ENCODE data around the gene ZMIZ1.

ZMIZ1 gene

GRCh38 chr10:79355420-79356017 is 286.8 kb downstream of the ZMIZ1 start:
- no peak overlapping the region for H3K23ac ChIP-seq (ENCODE audit: low read length)
- no peak overlapping the region for H4K8ac ChIP-seq (ENCODE audit: low read depth, low read length)
- peaks cover 35 to 40% of the 10 kb centered on the region in 2 experiments for H3K36me3 ChIP-seq (ENCODE audit: control insufficient read depth in 1 of 2, insufficient read depth in 2 of 2, low read length in 2 of 2)
- H3K79me2 ChIP-seq (ENCODE audit: control insufficient read depth, insufficient read depth, low read length, poor library complexity), result no peaks in the 10 kb centered on the region
- no peaks in the 10 kb centered on the region for H3K79me1 ChIP-seq (ENCODE audit: low read length)
- no peaks in the 10 kb centered on the region for H3K27me3 ChIP-seq (ENCODE audit: insufficient read depth, low read length)
- no peak overlapping the region for H3K18ac ChIP-seq (ENCODE audit: low read length)
- H3K9ac ChIP-seq (ENCODE audit: low read length), result no peak overlapping the region
- H3K4me2 ChIP-seq (ENCODE audit: low read length), result no peak overlapping the region
- no peak overlapping the region for H3K27ac ChIP-seq (ENCODE audit: low read depth, low read length)
- H2BK12ac ChIP-seq (ENCODE audit: low read length), result no peak overlapping the region
- H3K9me3 ChIP-seq (ENCODE audit: insufficient read depth, low read depth, low read length), result peaks cover 3% of the 10 kb centered on the region
- no peak overlapping the region for H2AFZ ChIP-seq (ENCODE audit: insufficient read depth, low read length, poor library complexity)
- H2BK5ac ChIP-seq (ENCODE audit: low read depth, low read length, poor library complexity), result no peak overlapping the region
- H4K91ac ChIP-seq (ENCODE audit: low read depth, low read length), result no peak overlapping the region
- no peak overlapping the region for H4K12ac ChIP-seq (ENCODE audit: low read depth, low read length)
- no peak overlapping the region for H2AK5ac ChIP-seq (ENCODE audit: low read length)
- no peak overlapping the region for H3K4me3 ChIP-seq (ENCODE audit: low read depth, low read length)
- no peak overlapping the region for H3K14ac ChIP-seq (ENCODE audit: low read length)
- no peak overlapping the region for H2BK120ac ChIP-seq (ENCODE audit: insufficient read depth, low read length, poor library complexity)
- no peak for DNase-seq
- no CpG with 5 or more reads among the region's 6 CpGs for WGBS (ENCODE audit: extremely low coverage, insufficient coverage, insufficient read length)
- no peaks in the 10 kb centered on the region for H3K4me1 ChIP-seq (ENCODE audit: control insufficient read depth in 1 of 2, insufficient read depth in 2 of 2, low read length in 2 of 2)
- H3K4ac ChIP-seq (ENCODE audit: low read depth, low read length), result no peak overlapping the region

GRCh38 chr10:79356104-79356503 is 287.3 kb downstream of the ZMIZ1 start:
- Histone ChIP-seq H4K12ac (ENCODE audit: low read depth, low read length) (no peak overlapping the region), H3K27me3 (ENCODE audit: insufficient read depth, low read length) (no peaks in the 10 kb centered on the region), H3K4ac (ENCODE audit: low read depth, low read length) (no peak overlapping the region), H3K4me1 (ENCODE audit: control insufficient read depth in 1 of 2, insufficient read depth in 2 of 2, low read length in 2 of 2) (no peaks in the 10 kb centered on the region), H3K36me3 (ENCODE audit: control insufficient read depth in 1 of 2, insufficient read depth in 2 of 2, low read length in 2 of 2) (peaks cover 31 to 36% of the 10 kb centered on the region in 2 experiments), H3K4me2 (ENCODE audit: low read length) (no peak overlapping the region), H4K8ac (ENCODE audit: low read depth, low read length) (no peak overlapping the region), H2BK12ac (ENCODE audit: low read length) (no peak overlapping the region), H2AK5ac (ENCODE audit: low read length) (no peak overlapping the region), H3K79me2 (ENCODE audit: control insufficient read depth, insufficient read depth, low read length, poor library complexity) (no peaks in the 10 kb centered on the region), H3K23ac (ENCODE audit: low read length) (no peak overlapping the region), H2BK120ac (ENCODE audit: insufficient read depth, low read length, poor library complexity) (no peak overlapping the region), H3K9ac (ENCODE audit: low read length) (no peak overlapping the region), H3K79me1 (ENCODE audit: low read length) (no peaks in the 10 kb centered on the region), H3K27ac (ENCODE audit: low read depth, low read length) (no peak overlapping the region), H4K91ac (ENCODE audit: low read depth, low read length) (no peak overlapping the region), H3K14ac (ENCODE audit: low read length) (no peak overlapping the region), H3K18ac (ENCODE audit: low read length) (no peak overlapping the region), H3K9me3 (ENCODE audit: insufficient read depth, low read depth, low read length) (peaks cover 3% of the 10 kb centered on the region), H2AFZ (ENCODE audit: insufficient read depth, low read length, poor library complexity) (no peak overlapping the region), H3K4me3 (ENCODE audit: low read depth, low read length) (no peak overlapping the region), H2BK5ac (ENCODE audit: low read depth, low read length, poor library complexity) (no peak overlapping the region)
- peak in 1 of 2 donors; percentile 16 for DNase-seq
- WGBS (ENCODE audit: extremely low coverage, insufficient coverage, insufficient read length), result no CpG with 5 or more reads among the region's 5 CpGs

GRCh38 chr10:79357180-79357579 is 288.4 kb downstream of the ZMIZ1 start:
- Histone ChIP-seq H3K23ac (ENCODE audit: low read length) (no peak overlapping the region), H2AK5ac (ENCODE audit: low read length) (no peak overlapping the region), H3K4me3 (ENCODE audit: low read depth, low read length) (no peak overlapping the region), H3K14ac (ENCODE audit: low read length) (no peak overlapping the region), H3K27ac (ENCODE audit: low read depth, low read length) (no peak overlapping the region), H3K9ac (ENCODE audit: low read length) (no peak overlapping the region), H3K79me2 (ENCODE audit: control insufficient read depth, insufficient read depth, low read length, poor library complexity) (no peaks in the 10 kb centered on the region), H3K4me1 (ENCODE audit: control insufficient read depth in 1 of 2, insufficient read depth in 2 of 2, low read length in 2 of 2) (no peaks in the 10 kb centered on the region), H4K91ac (ENCODE audit: low read depth, low read length) (no peak overlapping the region), H2AFZ (ENCODE audit: insufficient read depth, low read length, poor library complexity) (no peak overlapping the region), H3K4ac (ENCODE audit: low read depth, low read length) (no peak overlapping the region), H4K12ac (ENCODE audit: low read depth, low read length) (no peak overlapping the region), H3K36me3 (ENCODE audit: control insufficient read depth in 1 of 2, insufficient read depth in 2 of 2, low read length in 2 of 2) (peaks cover 23 to 27% of the 10 kb centered on the region in 2 experiments), H3K79me1 (ENCODE audit: low read length) (no peaks in the 10 kb centered on the region), H3K18ac (ENCODE audit: low read length) (no peak overlapping the region), H2BK12ac (ENCODE audit: low read length) (no peak overlapping the region), H3K9me3 (ENCODE audit: insufficient read depth, low read depth, low read length) (peaks cover 3% of the 10 kb centered on the region), H2BK5ac (ENCODE audit: low read depth, low read length, poor library complexity) (no peak overlapping the region), H4K8ac (ENCODE audit: low read depth, low read length) (no peak overlapping the region), H3K27me3 (ENCODE audit: insufficient read depth, low read length) (no peaks in the 10 kb centered on the region), H2BK120ac (ENCODE audit: insufficient read depth, low read length, poor library complexity) (no peak overlapping the region), H3K4me2 (ENCODE audit: low read length) (no peak overlapping the region)
- DNase-seq, result no peak
- no CpG with 5 or more reads among the region's 9 CpGs for WGBS (ENCODE audit: extremely low coverage, insufficient coverage, insufficient read length)

- no peak overlapping the region for H3K4ac ChIP-seq (ENCODE audit: low read depth, low read length)
- peak overlapping the region; percentile 49 for H3K4me3 ChIP-seq (ENCODE audit: low read depth, low read length)
- no peak overlapping the region for H3K23ac ChIP-seq (ENCODE audit: low read length)
- no peak overlapping the region for H2AFZ ChIP-seq (ENCODE audit: insufficient read depth, low read length, poor library complexity)
- peaks cover 1% of the 10 kb centered on the region for H3K9me3 ChIP-seq (ENCODE audit: insufficient read depth, low read depth, low read length)
- no peak overlapping the region for H2BK120ac ChIP-seq (ENCODE audit: insufficient read depth, low read length, poor library complexity)
- H3K4me1 ChIP-seq (ENCODE audit: control insufficient read depth in 1 of 2, insufficient read depth in 2 of 2, low read length in 2 of 2), result no peaks in the 10 kb centered on the region
- no peak overlapping the region for H2BK12ac ChIP-seq (ENCODE audit: low read length)
- H3K79me1 ChIP-seq (ENCODE audit: low read length), result no peaks in the 10 kb centered on the region
- no peak overlapping the region for H4K12ac ChIP-seq (ENCODE audit: low read depth, low read length)
- H3K14ac ChIP-seq (ENCODE audit: low read length), result no peak overlapping the region
- no peaks in the 10 kb centered on the region for H3K27me3 ChIP-seq (ENCODE audit: insufficient read depth, low read length)
- peaks cover 8 to 11% of the 10 kb centered on the region in 2 experiments for H3K36me3 ChIP-seq (ENCODE audit: control insufficient read depth in 1 of 2, insufficient read depth in 2 of 2, low read length in 2 of 2)
- no peak overlapping the region for H2BK5ac ChIP-seq (ENCODE audit: low read depth, low read length, poor library complexity)
- H4K8ac ChIP-seq (ENCODE audit: low read depth, low read length), result no peak overlapping the region
- H3K9ac ChIP-seq (ENCODE audit: low read length), result no peak overlapping the region
- DNase-seq, result peak; percentile 84 to 85
- H3K4me2 ChIP-seq (ENCODE audit: low read length), result no peak overlapping the region
- WGBS (ENCODE audit: extremely low coverage, insufficient coverage, insufficient read length), result no CpG with 5 or more reads among the region's 5 CpGs
- H4K91ac ChIP-seq (ENCODE audit: low read depth, low read length), result no peak overlapping the region
- no peaks in the 10 kb centered on the region for H3K79me2 ChIP-seq (ENCODE audit: control insufficient read depth, insufficient read depth, low read length, poor library complexity)
- H3K27ac ChIP-seq (ENCODE audit: low read depth, low read length), result no peak overlapping the region
- no peak overlapping the region for H3K18ac ChIP-seq (ENCODE audit: low read length)
- H2AK5ac ChIP-seq (ENCODE audit: low read length), result no peak overlapping the region
These were observed 290.0 kb downstream of the ZMIZ1 start for GRCh38 chr10:79358811-79359210.

All from trophoblast cell (in vitro differentiated cells and primary cell).